Measurements from ENCODE around the gene PSMB9.

The PSMB9 gene

DNA sequence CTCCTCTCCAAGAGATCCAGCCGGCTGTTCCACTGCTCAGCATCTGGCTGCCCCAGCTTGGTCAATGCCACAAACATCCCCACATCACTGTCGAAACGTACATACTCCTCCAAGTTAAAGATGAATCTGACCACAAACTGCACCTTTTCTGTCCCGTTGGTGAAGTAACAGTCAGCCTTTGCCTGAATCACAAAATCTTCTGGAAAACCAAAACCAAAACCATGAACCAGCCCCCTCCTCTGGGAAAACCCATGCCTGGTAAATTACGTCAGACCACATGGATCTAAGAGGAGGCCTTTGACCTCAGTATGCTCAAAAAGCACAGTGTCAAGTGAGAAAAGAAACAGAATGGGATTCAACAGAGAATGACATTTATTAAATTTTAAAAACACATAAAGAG lies 38.9 kb upstream of the PSMB9 start:
- Histone ChIP-seq H3K23ac (ENCODE audit: low read length) (no peak overlapping the region), H3K79me2 (ENCODE audit: control insufficient read depth, insufficient read depth, low read length) (no peaks in the 10 kb centered on the region), H3K79me1 (ENCODE audit: low read length) (no peaks in the 10 kb centered on the region), H3K36me3 (ENCODE audit: control insufficient read depth, insufficient read depth, low read length) (no peaks in the 10 kb centered on the region), H2AK5ac (ENCODE audit: low read length) (no peak overlapping the region), H4K8ac (ENCODE audit: low read depth, low read length) (no peak overlapping the region), H3K4me1 (ENCODE audit: control insufficient read depth, low read depth, low read length) (no peaks in the 10 kb centered on the region), H3K4ac (ENCODE audit: low read depth, low read length) (no peak overlapping the region), H3K4me2 (ENCODE audit: low read length) (no peak overlapping the region), H2BK15ac (replicated peaks; ENCODE audit: low read depth) (no peak overlapping the region), H3K4me3 (ENCODE audit: low read length) (no peak overlapping the region), H3K56ac (ENCODE audit: low read length) (no peak overlapping the region), H3K18ac (ENCODE audit: low read length) (no peak overlapping the region), H2BK5ac (ENCODE audit: low read length) (no peak overlapping the region), H3K9ac (ENCODE audit: low read length) (no peak overlapping the region), H3K27me3 (ENCODE audit: insufficient read depth, low read length, poor library complexity) (no peaks in the 10 kb centered on the region), H4K5ac (ENCODE audit: low read length) (no peak overlapping the region), H2BK120ac (ENCODE audit: low read depth, low read length) (no peak overlapping the region), H3K27ac (ENCODE audit: low read depth, low read length) (no peak overlapping the region)
- WGBS (ENCODE audit: extremely low coverage, insufficient coverage, low lambda C conversion rate): no CpG with 5 or more reads among the region's 5 CpGs
- no peak for DNase-seq

DNA sequence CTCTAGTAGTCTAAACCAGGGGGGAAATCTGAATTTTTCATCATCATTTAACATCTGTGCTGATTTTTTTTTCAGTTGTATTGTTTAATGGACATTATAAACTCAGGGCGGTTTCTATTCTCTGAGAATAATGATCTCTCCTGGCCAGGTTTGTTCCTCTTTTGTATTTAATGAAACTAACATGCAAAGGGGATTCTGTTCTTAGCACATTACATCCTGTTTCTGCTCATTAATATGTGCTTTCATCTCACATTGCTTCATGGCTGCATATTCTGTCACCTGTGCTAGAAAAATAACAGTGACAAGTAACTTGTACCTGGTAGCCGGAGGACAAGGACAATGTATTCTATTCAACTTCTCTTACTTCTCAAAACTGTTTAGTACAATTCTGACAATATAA lies 38.0 kb upstream of the PSMB9 start:
- no peak overlapping the region for H3K27ac ChIP-seq (ENCODE audit: low read depth, low read length)

DNA sequence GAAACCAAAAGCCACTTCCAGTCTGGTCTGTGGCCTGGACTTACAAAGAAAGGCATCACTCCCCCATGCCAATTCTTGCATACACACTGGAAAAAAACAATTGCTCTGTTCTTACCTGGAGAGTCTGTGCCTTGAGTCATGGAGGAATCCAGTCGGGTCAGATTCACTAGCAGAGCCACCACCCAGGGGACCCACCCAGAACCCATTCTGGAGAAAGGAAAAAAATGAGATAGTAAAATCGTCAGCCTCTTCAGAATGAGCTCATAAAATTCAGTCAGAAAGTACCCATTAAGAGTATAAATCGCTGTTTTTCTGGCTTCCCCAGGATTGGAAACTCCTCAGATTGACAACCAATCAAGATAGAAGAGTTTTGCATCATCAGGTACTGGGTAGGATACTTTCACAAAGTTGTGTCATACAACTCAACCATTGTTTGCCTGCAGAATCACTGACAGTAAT lies 37.2 kb upstream of the PSMB9 start, which contains the start of gene HLA-DOB:
Gene HLA-DOB, minus strand, starts transcription at position 257 of the 459 bp plus-strand sequence. Its CDS starts 51 bp downstream, at position 206.
- H3K27ac ChIP-seq (ENCODE audit: low read depth, low read length): no peak within 1 kb of the TSS
- WGBS (ENCODE audit: extremely low coverage, insufficient coverage, low lambda C conversion rate): no CpG with 5 or more reads among the region's 3 CpGs
- no peak within 1 kb of the TSS for H2BK120ac ChIP-seq (ENCODE audit: low read depth, low read length)
- no peak within 1 kb of the TSS for H3K18ac ChIP-seq (ENCODE audit: low read length)
- no peak within 1 kb of the TSS for H4K8ac ChIP-seq (ENCODE audit: low read depth, low read length)
- H3K79me2 ChIP-seq (ENCODE audit: control insufficient read depth, insufficient read depth, low read length): no peaks in the 10 kb centered on the region
- H3K27me3 ChIP-seq (ENCODE audit: insufficient read depth, low read length, poor library complexity): no peaks in the 10 kb centered on the region
- no peak within 1 kb of the TSS for H3K4me3 ChIP-seq (ENCODE audit: low read length)
- H3K4me2 ChIP-seq (ENCODE audit: low read length): no peak within 1 kb of the TSS
- H3K4me1 ChIP-seq (ENCODE audit: control insufficient read depth, low read depth, low read length): no peaks in the 10 kb centered on the region
- no peaks in the 10 kb centered on the region for H3K36me3 ChIP-seq (ENCODE audit: control insufficient read depth, insufficient read depth, low read length)
- DNase-seq: peak; percentile 25
- no peak within 1 kb of the TSS for H3K4ac ChIP-seq (ENCODE audit: low read depth, low read length)
- H4K5ac ChIP-seq (ENCODE audit: low read length): no peak within 1 kb of the TSS
- no peak within 1 kb of the TSS for H3K56ac ChIP-seq (ENCODE audit: low read length)
- no peak within 1 kb of the TSS for H2BK15ac ChIP-seq (replicated peaks; ENCODE audit: low read depth)
- no peak within 1 kb of the TSS for H2AK5ac ChIP-seq (ENCODE audit: low read length)
- H3K9ac ChIP-seq (ENCODE audit: low read length): no peak within 1 kb of the TSS
- H3K23ac ChIP-seq (ENCODE audit: low read length): no peak within 1 kb of the TSS
- no peak within 1 kb of the TSS for H2BK5ac ChIP-seq (ENCODE audit: low read length)
- H3K79me1 ChIP-seq (ENCODE audit: low read length): no peaks in the 10 kb centered on the region

More for the DNA sequence above, 38.0 kb upstream of the PSMB9 start:
- Histone ChIP-seq H3K23ac (ENCODE audit: low read length) (no peak overlapping the region), H3K56ac (ENCODE audit: low read length) (no peak overlapping the region), H3K79me2 (ENCODE audit: control insufficient read depth, insufficient read depth, low read length) (no peaks in the 10 kb centered on the region), H2AK5ac (ENCODE audit: low read length) (no peak overlapping the region), H2BK15ac (replicated peaks; ENCODE audit: low read depth) (no peak overlapping the region), H3K9ac (ENCODE audit: low read length) (no peak overlapping the region), H3K27me3 (ENCODE audit: insufficient read depth, low read length, poor library complexity) (no peaks in the 10 kb centered on the region), H3K4me1 (ENCODE audit: control insufficient read depth, low read depth, low read length) (no peaks in the 10 kb centered on the region), H3K4me2 (ENCODE audit: low read length) (no peak overlapping the region), H3K4ac (ENCODE audit: low read depth, low read length) (no peak overlapping the region), H3K79me1 (ENCODE audit: low read length) (no peaks in the 10 kb centered on the region), H3K4me3 (ENCODE audit: low read length) (no peak overlapping the region), H4K5ac (ENCODE audit: low read length) (no peak overlapping the region), H2BK120ac (ENCODE audit: low read depth, low read length) (no peak overlapping the region), H2BK5ac (ENCODE audit: low read length) (no peak overlapping the region), H4K8ac (ENCODE audit: low read depth, low read length) (no peak overlapping the region), H3K18ac (ENCODE audit: low read length) (no peak overlapping the region), H3K36me3 (ENCODE audit: control insufficient read depth, insufficient read depth, low read length) (no peaks in the 10 kb centered on the region)
- no peak for DNase-seq
- WGBS (ENCODE audit: extremely low coverage, insufficient coverage, low lambda C conversion rate): no CpG with 5 or more reads among the region's 2 CpGs

- no CpG with 5 or more reads among the region's 2 CpGs for WGBS (ENCODE audit: extremely low coverage, insufficient coverage, low lambda C conversion rate)
- H3K27ac ChIP-seq (ENCODE audit: low read depth, low read length): no peak overlapping the region
- no peak overlapping the region for H3K18ac ChIP-seq (ENCODE audit: low read length)
- no peaks in the 10 kb centered on the region for H3K79me2 ChIP-seq (ENCODE audit: control insufficient read depth, insufficient read depth, low read length)
- no peaks in the 10 kb centered on the region for H3K4me1 ChIP-seq (ENCODE audit: control insufficient read depth, low read depth, low read length)
- H2BK120ac ChIP-seq (ENCODE audit: low read depth, low read length): no peak overlapping the region
- H3K9ac ChIP-seq (ENCODE audit: low read length): no peak overlapping the region
- no peaks in the 10 kb centered on the region for H3K27me3 ChIP-seq (ENCODE audit: insufficient read depth, low read length, poor library complexity)
- H4K5ac ChIP-seq (ENCODE audit: low read length): no peak overlapping the region
- no peaks in the 10 kb centered on the region for H3K79me1 ChIP-seq (ENCODE audit: low read length)
- DNase-seq: no peak
- no peak overlapping the region for H4K8ac ChIP-seq (ENCODE audit: low read depth, low read length)
- no peak overlapping the region for H3K4me2 ChIP-seq (ENCODE audit: low read length)
- no peak overlapping the region for H3K4ac ChIP-seq (ENCODE audit: low read depth, low read length)
- H3K36me3 ChIP-seq (ENCODE audit: control insufficient read depth, insufficient read depth, low read length): no peaks in the 10 kb centered on the region
- H2BK15ac ChIP-seq (replicated peaks; ENCODE audit: low read depth): no peak overlapping the region
- H3K4me3 ChIP-seq (ENCODE audit: low read length): no peak overlapping the region
- H2BK5ac ChIP-seq (ENCODE audit: low read length): no peak overlapping the region
- H3K23ac ChIP-seq (ENCODE audit: low read length): no peak overlapping the region
- H3K56ac ChIP-seq (ENCODE audit: low read length): no peak overlapping the region
- H2AK5ac ChIP-seq (ENCODE audit: low read length): no peak overlapping the region
Observed at GRCh38 chr6:32818867-32819266, 35.1 kb upstream of the PSMB9 start.

- Histone ChIP-seq H2AK5ac (ENCODE audit: low read length) (no peak overlapping the region), H3K56ac (ENCODE audit: low read length) (no peak overlapping the region), H3K4me2 (ENCODE audit: low read length) (no peak overlapping the region), H3K4me3 (ENCODE audit: low read length) (no peak overlapping the region), H3K18ac (ENCODE audit: low read length) (no peak overlapping the region), H3K27ac (ENCODE audit: low read depth, low read length) (no peak overlapping the region), H3K4ac (ENCODE audit: low read depth, low read length) (no peak overlapping the region), H2BK5ac (ENCODE audit: low read length) (no peak overlapping the region), H3K4me1 (ENCODE audit: control insufficient read depth, low read depth, low read length) (no peaks in the 10 kb centered on the region), H2BK15ac (replicated peaks; ENCODE audit: low read depth) (no peak overlapping the region), H3K27me3 (ENCODE audit: insufficient read depth, low read length, poor library complexity) (no peaks in the 10 kb centered on the region), H3K23ac (ENCODE audit: low read length) (no peak overlapping the region), H4K5ac (ENCODE audit: low read length) (no peak overlapping the region), H4K8ac (ENCODE audit: low read depth, low read length) (no peak overlapping the region), H2BK120ac (ENCODE audit: low read depth, low read length) (no peak overlapping the region), H3K9ac (ENCODE audit: low read length) (no peak overlapping the region), H3K79me2 (ENCODE audit: control insufficient read depth, insufficient read depth, low read length) (no peaks in the 10 kb centered on the region), H3K79me1 (ENCODE audit: low read length) (no peaks in the 10 kb centered on the region), H3K36me3 (ENCODE audit: control insufficient read depth, insufficient read depth, low read length) (no peaks in the 10 kb centered on the region)
- DNase-seq: peak; percentile 52
- WGBS (ENCODE audit: extremely low coverage, insufficient coverage, low lambda C conversion rate): no CpG with 5 or more reads among the region's 3 CpGs
Observed at GRCh38 chr6:32819729-32820128, 34.3 kb upstream of the PSMB9 start.

DNA sequence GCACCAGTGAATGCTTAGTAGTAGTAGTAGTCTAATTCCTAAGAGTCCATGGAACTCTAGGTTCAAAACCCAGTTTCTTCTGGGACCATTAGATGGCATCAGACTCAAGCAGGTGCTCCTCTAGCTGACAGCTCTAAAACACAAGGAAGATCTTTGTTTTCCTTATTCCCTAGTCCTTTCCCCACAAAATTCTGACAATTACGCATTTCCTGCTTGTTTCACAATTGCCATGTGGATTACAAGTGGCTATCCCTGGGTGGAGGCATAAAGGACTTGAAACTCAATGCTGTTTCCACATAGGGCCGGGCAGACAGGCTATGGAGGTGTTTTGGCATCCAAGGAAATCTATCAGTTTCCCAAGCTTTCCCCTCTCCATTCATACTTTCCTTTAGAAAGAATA lies 28.0 kb upstream of the PSMB9 start:
- H3K27me3 ChIP-seq (ENCODE audit: insufficient read depth, low read length, poor library complexity): no peaks in the 10 kb centered on the region
- no peak overlapping the region for H3K18ac ChIP-seq (ENCODE audit: low read length)
- WGBS (ENCODE audit: extremely low coverage, insufficient coverage, low lambda C conversion rate): no CpG with 5 or more reads among the region's 2 CpGs
- no peaks in the 10 kb centered on the region for H3K36me3 ChIP-seq (ENCODE audit: control insufficient read depth, insufficient read depth, low read length)
- H3K4me3 ChIP-seq (ENCODE audit: low read length): no peak overlapping the region
- peak; percentile 60 for DNase-seq
- no peaks in the 10 kb centered on the region for H3K79me2 ChIP-seq (ENCODE audit: control insufficient read depth, insufficient read depth, low read length)
- H3K4me2 ChIP-seq (ENCODE audit: low read length): no peak overlapping the region
- no peak overlapping the region for H3K27ac ChIP-seq (ENCODE audit: low read depth, low read length)
- H3K79me1 ChIP-seq (ENCODE audit: low read length): no peaks in the 10 kb centered on the region
- H2BK15ac ChIP-seq (replicated peaks; ENCODE audit: low read depth): no peak overlapping the region
- H4K5ac ChIP-seq (ENCODE audit: low read length): no peak overlapping the region
- no peak overlapping the region for H3K56ac ChIP-seq (ENCODE audit: low read length)
- no peak overlapping the region for H3K9ac ChIP-seq (ENCODE audit: low read length)
- H2BK120ac ChIP-seq (ENCODE audit: low read depth, low read length): no peak overlapping the region
- H2BK5ac ChIP-seq (ENCODE audit: low read length): no peak overlapping the region
- H4K8ac ChIP-seq (ENCODE audit: low read depth, low read length): no peak overlapping the region
- H2AK5ac ChIP-seq (ENCODE audit: low read length): no peak overlapping the region
- no peak overlapping the region for H3K23ac ChIP-seq (ENCODE audit: low read length)
- H3K4me1 ChIP-seq (ENCODE audit: control insufficient read depth, low read depth, low read length): no peaks in the 10 kb centered on the region
- no peak overlapping the region for H3K4ac ChIP-seq (ENCODE audit: low read depth, low read length)

Measured in mesendoderm (in vitro differentiated cells).